T-cell (primary cell): ENCODE measurements around the gene RAB3IL1. TPM values are rescaled to one million over a fixed set of nuclear protein-coding genes. Genes with fewer than 3 reads are reported as not detected.

Experiments
- ATAC-seq, 4 experiments: fragments of 200-7000 bp in 3 of 4; fragments of 150-1000 bp in 1 of 4; cut with Tn5 transposase; replicated peaks in 1 of 4; 1 replicate in 3 of 4; 2 replicates in 1 of 4; pipeline ENCODE4 v1.10.0; 2021; ENCODE audit warnings: moderate library complexity in 3 of 4, mild to moderate bottlenecking in 2 of 4, moderate number of reproducible peaks in 1 of 4
- CTCF ChIA-PET, 2 donors: fragments of 300-600 bp; sonication (Branson Sonifier 250); formaldehyde crosslinking; loops; one replicate each; lab custom pipeline; 2022; ENCODE audit warnings: antibody characterized with exemption in 2 of 2; lab: Charles Lee
- POLR2A ChIA-PET, 2 donors: fragments of 300-600 bp; sonication (Branson Sonifier 250); formaldehyde crosslinking; loops; one replicate each; lab custom pipeline; 2022; ENCODE audit warnings: antibody characterized with exemption in 2 of 2; lab: Charles Lee
- DNase-seq, 35 experiments: peaks; one replicate each; pipeline versions ENCODE4 v3.0.0 to v3.0.0-alpha.2; 2013 to 2023
- H3K27ac ChIP-seq: one replicate; pipeline ENCODE4 v1.5.1; 2013; ENCODE audit warnings: low read length
- H3K27me3 ChIP-seq, 2 experiments: replicated peaks in 1 of 2; 1 replicate in 1 of 2; 2 replicates in 1 of 2; pipeline versions ENCODE4 v1.6.1 to v1.7.0; 2013; ENCODE audit warnings: low read length in 1 of 2, mixed read lengths in 1 of 2; ENCODE audit not compliant: control insufficient read depth in 2 of 2, insufficient read depth in 2 of 2; ENCODE audit errors: extremely low read depth in 1 of 2
- H3K36me3 ChIP-seq, 2 donors: 1 replicate in 1 of 2; 2 replicates in 1 of 2; pipeline versions ENCODE4 v1.6.1 to v1.7.0; 2013; ENCODE audit warnings: low read length in 1 of 2; ENCODE audit not compliant: control insufficient read depth in 2 of 2, insufficient read depth in 1 of 2; ENCODE audit errors: extremely low read depth in 1 of 2
- H3K4me1 ChIP-seq, 2 experiments: 1 replicate in 1 of 2; 2 replicates in 1 of 2; pipeline versions ENCODE4 v1.6.1 to v1.7.0; 2013; ENCODE audit warnings: low read length in 2 of 2, mixed read lengths in 1 of 2; ENCODE audit not compliant: insufficient read depth in 2 of 2, control insufficient read depth in 1 of 2; ENCODE audit errors: extremely low read depth in 1 of 2
- H3K4me3 ChIP-seq, 2 donors: 1 replicate in 1 of 2; 2 replicates in 1 of 2; pipeline versions ENCODE4 v1.5.1 to v1.7.0; 2013; ENCODE audit warnings: mild to moderate bottlenecking in 2 of 2, low read length in 1 of 2, moderate library complexity in 1 of 2; ENCODE audit not compliant: control insufficient read depth in 1 of 2; ENCODE audit errors: extremely low read depth in 1 of 2
- H3K9me3 ChIP-seq: 2 replicates; pipeline ENCODE4 v1.7.0; 2013
- H3K27ac Mint-ChIP-seq, 2 donors: one replicate each; pipeline ENCODE4 v1.8.0; 2020 to 2021; ENCODE audit warnings: mild to moderate bottlenecking in 2 of 2, mixed read lengths in 2 of 2
- H3K27me3 Mint-ChIP-seq, 2 donors: one replicate each; pipeline ENCODE4 v1.8.0; 2021 to 2022; ENCODE audit warnings: mixed read lengths in 2 of 2
- H3K36me3 Mint-ChIP-seq: one replicate; pipeline ENCODE4 v1.8.0; 2021; ENCODE audit warnings: mixed read lengths
- H3K4me1 Mint-ChIP-seq, 3 donors: one replicate each; pipeline ENCODE4 v1.8.0; 2020 to 2022; ENCODE audit warnings: mixed read lengths in 3 of 3, mild to moderate bottlenecking in 1 of 3
- H3K4me3 Mint-ChIP-seq, 3 donors: one replicate each; pipeline ENCODE4 v1.8.0; 2020 to 2022; ENCODE audit warnings: mild to moderate bottlenecking in 3 of 3, mixed read lengths in 3 of 3, moderate library complexity in 3 of 3
- H3K9me3 Mint-ChIP-seq, 3 donors: one replicate each; pipeline ENCODE4 v1.8.0; 2020 to 2022; ENCODE audit warnings: mixed read lengths in 3 of 3
- WGBS: methylation state at CpG from one replicate; pipeline ENCODE4 v1.1.5; 2013; ENCODE audit warnings: missing lambda C conversion rate; ENCODE audit not compliant: insufficient coverage; 5-methylcytosine and 5-hydroxymethylcytosine counted together
- total RNA-seq, 35 experiments: library from RNA in 6 of 35; stranded (reverse) in 6 of 35; fragments of 120-200 nt in 1 of 35; gene quantifications; one replicate each; pipeline versions ENCODE4 v1.2.1 to v1.2.4 and lab custom pipeline; 2013 to 2026

The RAB3IL1 gene
- total RNA-seq, 5 donors from 2014 or later (not counting 1 experiment from before 2014, with no cell fraction given) = 0.12 to 0.28 TPM; not detected in 3

- H3K27me3 Mint-ChIP-seq = peaks cover 22 to 31% of the 10 kb centered on the region in 2 donors
- Histone ChIP-seq H3K27me3 (peaks cover 0 to 37% of the 10 kb centered on the region in 2 experiments), H3K9me3 (no peaks in the 10 kb centered on the region), H3K4me3 (no peak overlapping the region), H3K4me1 (no peaks in the 10 kb centered on the region), H3K36me3 (no peaks in the 10 kb centered on the region), H3K27ac (no peak overlapping the region)
- ATAC-seq (no peak), DNase-seq (no peak)
- 92% methylated on average over 11 of the region's 13 CpGs for WGBS
- no peaks in the 10 kb centered on the region for H3K9me3 Mint-ChIP-seq
- CTCF ChIA-PET = no interaction called here
- no peak overlapping the region for H3K27ac Mint-ChIP-seq
- no peaks in the 10 kb centered on the region for H3K36me3 Mint-ChIP-seq
- POLR2A ChIA-PET = no interaction called here
- H3K4me3 Mint-ChIP-seq = no peak overlapping the region
- H3K4me1 Mint-ChIP-seq = no peaks in the 10 kb centered on the region
Observed at GRCh38 chr11:61910187-61911127, 6.9 kb downstream of the RAB3IL1 start.

GRCh38 chr11:61908730-61909316, 8.5 kb downstream of the RAB3IL1 start:
- Histone ChIP-seq H3K27ac (no peak overlapping the region), H3K9me3 (no peaks in the 10 kb centered on the region), H3K27me3 (peaks cover 0 to 45% of the 10 kb centered on the region in 2 experiments), H3K36me3 (no peaks in the 10 kb centered on the region), H3K4me1 (peaks cover 0 to 3% of the 10 kb centered on the region in 2 experiments), H3K4me3 (no peak overlapping the region)
- peaks cover 10 to 17% of the 10 kb centered on the region in 2 donors for H3K27me3 Mint-ChIP-seq
- DNase-seq = no peak
- H3K4me3 Mint-ChIP-seq = no peak overlapping the region
- no peak overlapping the region for H3K27ac Mint-ChIP-seq
- 74% methylated on average over 7 of the region's 10 CpGs for WGBS
- peaks cover 0 to 4% (median 0%) of the 10 kb centered on the region in 3 donors for H3K4me1 Mint-ChIP-seq
- no peaks in the 10 kb centered on the region for H3K36me3 Mint-ChIP-seq
- ChIA-PET CTCF (interaction anchor here in 1 of 2 donors (0.6 to 1.4 kb wide), 2 partner anchors 10 to 61 kb away, joined by 3 to 4 read pairs; no protein-coding TSS in a partner anchor), POLR2A (no interaction called here)
- no peak for ATAC-seq
- no peaks in the 10 kb centered on the region for H3K9me3 Mint-ChIP-seq

GRCh38 chr11:61907871-61908729, 9.3 kb downstream of the RAB3IL1 start:
- 87% methylated on average over 15 of the region's 21 CpGs for WGBS
- Histone ChIP-seq H3K4me3 (no peak overlapping the region), H3K4me1 (peaks cover 0 to 3% of the 10 kb centered on the region in 2 experiments), H3K27ac (no peak overlapping the region), H3K27me3 (peaks cover 0 to 40% of the 10 kb centered on the region in 2 experiments), H3K9me3 (no peaks in the 10 kb centered on the region), H3K36me3 (no peaks in the 10 kb centered on the region)
- CTCF ChIA-PET = interaction anchor here (0.6 to 1.4 kb wide), 3 partner anchors 9 to 174 kb away, joined by 3 to 6 read pairs (median 4); no protein-coding TSS in a partner anchor
- Mint-ChIP-seq H3K4me1 (peaks cover 0 to 5% (median 0%) of the 10 kb centered on the region in 3 donors), H3K36me3 (no peaks in the 10 kb centered on the region), H3K4me3 (no peak overlapping the region), H3K27me3 (peaks cover 4 to 12% of the 10 kb centered on the region in 2 donors), H3K9me3 (no peaks in the 10 kb centered on the region), H3K27ac (no peak overlapping the region)
- POLR2A ChIA-PET = no interaction called here
- no peak for ATAC-seq
- DNase-seq = no peak

- ATAC-seq = no peak
- WGBS = 87% methylated on average over 19 of the region's 19 CpGs
- ChIA-PET POLR2A (no interaction called here), CTCF (interaction anchor here (1.1 to 1.4 kb wide), 2 partner anchors 8 to 175 kb away, joined by 3 to 6 read pairs; no protein-coding TSS in a partner anchor)
- Mint-ChIP-seq H3K4me3 (no peak overlapping the region), H3K27me3 (peaks cover 0 to 5% of the 10 kb centered on the region in 2 donors), H3K27ac (no peak overlapping the region), H3K4me1 (peaks cover 0 to 5% (median 0%) of the 10 kb centered on the region in 3 donors), H3K9me3 (no peaks in the 10 kb centered on the region), H3K36me3 (no peaks in the 10 kb centered on the region)
- no peaks in the 10 kb centered on the region for H3K36me3 ChIP-seq
- DNase-seq = no peak
- no peak overlapping the region for H3K27ac ChIP-seq
- H3K9me3 ChIP-seq = no peaks in the 10 kb centered on the region
- peaks cover 0 to 35% of the 10 kb centered on the region in 2 experiments for H3K27me3 ChIP-seq
- H3K4me3 ChIP-seq = no peak overlapping the region
- H3K4me1 ChIP-seq = peaks cover 0 to 3% of the 10 kb centered on the region in 2 experiments
Observed at GRCh38 chr11:61907282-61907681, 10.1 kb downstream of the RAB3IL1 start.

GRCh38 chr11:61906522-61906909, 10.8 kb downstream of the RAB3IL1 start:
- no peak overlapping the region for H3K4me3 ChIP-seq
- no peak for ATAC-seq
- Mint-ChIP-seq H3K27me3 (peaks cover 0 to 3% of the 10 kb centered on the region in 2 donors), H3K9me3 (no peaks in the 10 kb centered on the region), H3K4me1 (peaks cover 0 to 5% (median 0%) of the 10 kb centered on the region in 3 donors), H3K27ac (no peak overlapping the region), H3K36me3 (no peaks in the 10 kb centered on the region), H3K4me3 (no peak overlapping the region)
- WGBS = 75% methylated on average over 11 of the region's 14 CpGs
- DNase-seq = no peak
- H3K36me3 ChIP-seq = no peaks in the 10 kb centered on the region
- H3K9me3 ChIP-seq = no peaks in the 10 kb centered on the region
- H3K27me3 ChIP-seq = peaks cover 0 to 31% of the 10 kb centered on the region in 2 experiments
- POLR2A ChIA-PET = no interaction called here
- CTCF ChIA-PET = no interaction called here
- peaks cover 0 to 3% of the 10 kb centered on the region in 2 experiments for H3K4me1 ChIP-seq
- H3K27ac ChIP-seq = no peak overlapping the region
